ENCODE measurements around the gene RMI2.

- TF ChIP-seq NKRF (IDR thresholded peaks at IDR 0.05; ENCODE audit: borderline replicate concordance) (no peak), ETV5 (CRISPR knock-in tag; IDR thresholded peaks at IDR 0.05; ENCODE audit: low read depth) (no peak), RBM39 (optimal IDR thresholded peaks at IDR 0.05; ENCODE audit: low read depth, low read length) (no peak), TSHZ1 (CRISPR knock-in tag; IDR thresholded peaks at IDR 0.05) (no peak), NFYB (IDR thresholded peaks at IDR 0.05; ENCODE audit: extremely low read depth, insufficient read length) (no peak), TCF3 (CRISPR knock-in tag; IDR thresholded peaks at IDR 0.05) (no peak), ZNF197 (CRISPR knock-in tag; IDR thresholded peaks at IDR 0.05; ENCODE audit: low read depth) (no peak), TCF7 (IDR thresholded peaks at IDR 0.05; ENCODE audit: borderline replicate concordance) (no peak), PPARD (CRISPR knock-in tag; IDR thresholded peaks at IDR 0.05) (no peak), NR3C1 (CRISPR knock-in tag; IDR thresholded peaks at IDR 0.05) (no peak)
- TF ChIP-seq, protein P1, sequence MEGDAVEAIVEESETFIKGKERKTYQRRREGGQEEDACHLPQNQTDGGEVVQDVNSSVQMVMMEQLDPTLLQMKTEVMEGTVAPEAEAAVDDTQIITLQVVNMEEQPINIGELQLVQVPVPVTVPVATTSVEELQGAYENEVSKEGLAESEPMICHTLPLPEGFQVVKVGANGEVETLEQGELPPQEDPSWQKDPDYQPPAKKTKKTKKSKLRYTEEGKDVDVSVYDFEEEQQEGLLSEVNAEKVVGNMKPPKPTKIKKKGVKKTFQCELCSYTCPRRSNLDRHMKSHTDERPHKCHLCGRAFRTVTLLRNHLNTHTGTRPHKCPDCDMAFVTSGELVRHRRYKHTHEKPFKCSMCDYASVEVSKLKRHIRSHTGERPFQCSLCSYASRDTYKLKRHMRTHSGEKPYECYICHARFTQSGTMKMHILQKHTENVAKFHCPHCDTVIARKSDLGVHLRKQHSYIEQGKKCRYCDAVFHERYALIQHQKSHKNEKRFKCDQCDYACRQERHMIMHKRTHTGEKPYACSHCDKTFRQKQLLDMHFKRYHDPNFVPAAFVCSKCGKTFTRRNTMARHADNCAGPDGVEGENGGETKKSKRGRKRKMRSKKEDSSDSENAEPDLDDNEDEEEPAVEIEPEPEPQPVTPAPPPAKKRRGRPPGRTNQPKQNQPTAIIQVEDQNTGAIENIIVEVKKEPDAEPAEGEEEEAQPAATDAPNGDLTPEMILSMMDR (IDR thresholded peaks at IDR 0.05 in 2 of 3, conservative IDR thresholded peaks at IDR 0.05 in 1 of 3; ENCODE audit: insufficient read depth in 2 of 3, low read depth in 1 of 3, low read length in 3 of 3): no peak
- TF ChIP-seq, protein P2, sequence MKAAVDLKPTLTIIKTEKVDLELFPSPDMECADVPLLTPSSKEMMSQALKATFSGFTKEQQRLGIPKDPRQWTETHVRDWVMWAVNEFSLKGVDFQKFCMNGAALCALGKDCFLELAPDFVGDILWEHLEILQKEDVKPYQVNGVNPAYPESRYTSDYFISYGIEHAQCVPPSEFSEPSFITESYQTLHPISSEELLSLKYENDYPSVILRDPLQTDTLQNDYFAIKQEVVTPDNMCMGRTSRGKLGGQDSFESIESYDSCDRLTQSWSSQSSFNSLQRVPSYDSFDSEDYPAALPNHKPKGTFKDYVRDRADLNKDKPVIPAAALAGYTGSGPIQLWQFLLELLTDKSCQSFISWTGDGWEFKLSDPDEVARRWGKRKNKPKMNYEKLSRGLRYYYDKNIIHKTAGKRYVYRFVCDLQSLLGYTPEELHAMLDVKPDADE (conservative IDR thresholded peaks at IDR 0.05; ENCODE audit: control insufficient read depth, low read depth, low read length): no peak
- TF ChIP-seq, protein P3, sequence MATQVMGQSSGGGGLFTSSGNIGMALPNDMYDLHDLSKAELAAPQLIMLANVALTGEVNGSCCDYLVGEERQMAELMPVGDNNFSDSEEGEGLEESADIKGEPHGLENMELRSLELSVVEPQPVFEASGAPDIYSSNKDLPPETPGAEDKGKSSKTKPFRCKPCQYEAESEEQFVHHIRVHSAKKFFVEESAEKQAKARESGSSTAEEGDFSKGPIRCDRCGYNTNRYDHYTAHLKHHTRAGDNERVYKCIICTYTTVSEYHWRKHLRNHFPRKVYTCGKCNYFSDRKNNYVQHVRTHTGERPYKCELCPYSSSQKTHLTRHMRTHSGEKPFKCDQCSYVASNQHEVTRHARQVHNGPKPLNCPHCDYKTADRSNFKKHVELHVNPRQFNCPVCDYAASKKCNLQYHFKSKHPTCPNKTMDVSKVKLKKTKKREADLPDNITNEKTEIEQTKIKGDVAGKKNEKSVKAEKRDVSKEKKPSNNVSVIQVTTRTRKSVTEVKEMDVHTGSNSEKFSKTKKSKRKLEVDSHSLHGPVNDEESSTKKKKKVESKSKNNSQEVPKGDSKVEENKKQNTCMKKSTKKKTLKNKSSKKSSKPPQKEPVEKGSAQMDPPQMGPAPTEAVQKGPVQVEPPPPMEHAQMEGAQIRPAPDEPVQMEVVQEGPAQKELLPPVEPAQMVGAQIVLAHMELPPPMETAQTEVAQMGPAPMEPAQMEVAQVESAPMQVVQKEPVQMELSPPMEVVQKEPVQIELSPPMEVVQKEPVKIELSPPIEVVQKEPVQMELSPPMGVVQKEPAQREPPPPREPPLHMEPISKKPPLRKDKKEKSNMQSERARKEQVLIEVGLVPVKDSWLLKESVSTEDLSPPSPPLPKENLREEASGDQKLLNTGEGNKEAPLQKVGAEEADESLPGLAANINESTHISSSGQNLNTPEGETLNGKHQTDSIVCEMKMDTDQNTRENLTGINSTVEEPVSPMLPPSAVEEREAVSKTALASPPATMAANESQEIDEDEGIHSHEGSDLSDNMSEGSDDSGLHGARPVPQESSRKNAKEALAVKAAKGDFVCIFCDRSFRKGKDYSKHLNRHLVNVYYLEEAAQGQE (IDR thresholded peaks at IDR 0.05; ENCODE audit: borderline replicate concordance): no peak
- TF ChIP-seq, protein P3 (CRISPR knock-in tag; IDR thresholded peaks at IDR 0.05; ENCODE audit: low read depth): no peak
- TF ChIP-seq, protein P4, sequence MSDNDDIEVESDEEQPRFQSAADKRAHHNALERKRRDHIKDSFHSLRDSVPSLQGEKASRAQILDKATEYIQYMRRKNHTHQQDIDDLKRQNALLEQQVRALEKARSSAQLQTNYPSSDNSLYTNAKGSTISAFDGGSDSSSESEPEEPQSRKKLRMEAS (CRISPR knock-in tag; IDR thresholded peaks at IDR 0.05): no peak
These were observed 3.7 kb downstream of the RMI2 start for GRCh38 chr16:11348737-11349598.
